HG03575 (cell line): ENCODE results near the gene ANO9.
"Not testable (repeated sequence)": the region's sequence is repeated elsewhere in the genome, so short reads cannot be mapped to it uniquely, and the experiment has no call there.

Experiments
- ATAC-seq: cut with Tn5 transposase; IDR thresholded peaks from one replicate; pipeline ENCODE4 v1.9.1; 2021; ENCODE audit not compliant: unreplicated experiment, insufficient number of reproducible peaks, low FRiP score; ENCODE audit errors: extremely low read depth

Gene ANO9

GRCh38 chr11:440065-441042 is 1.5 kb downstream of the ANO9 start:
- no peak for ATAC-seq

- no peak for ATAC-seq
Measured at GRCh38 chr11:439315-440064, 2.3 kb downstream of the ANO9 start.

GRCh38 chr11:438101-438844 is 3.5 kb downstream of the ANO9 start:
- ATAC-seq = no peak

GRCh38 chr11:437228-437870 is 4.5 kb downstream of the ANO9 start:
- ATAC-seq = no peak

- ATAC-seq = not testable (repeated sequence)
Measured at GRCh38 chr11:434999-435740, 6.6 kb downstream of the ANO9 start.

- ATAC-seq = no peak
Measured at GRCh38 chr11:434496-434895, 7.3 kb downstream of the ANO9 start.

- ATAC-seq = no peak
Measured at GRCh38 chr11:433641-434040, 8.2 kb downstream of the ANO9 start.

GRCh38 chr11:433111-433510 is 8.7 kb downstream of the ANO9 start:
- no peak for ATAC-seq

- no peak for ATAC-seq
Measured at GRCh38 chr11:432501-433100, 9.2 kb downstream of the ANO9 start.

- ATAC-seq = no peak
Measured at GRCh38 chr11:431921-432320, 9.9 kb downstream of the ANO9 start.

GRCh38 chr11:429931-430456 is 11.8 kb downstream of the ANO9 start:
- no peak for ATAC-seq

GRCh38 chr11:429391-429790 is 12.4 kb downstream of the ANO9 start:
- no peak for ATAC-seq

GRCh38 chr11:428295-428694 is 13.5 kb downstream of the ANO9 start:
- ATAC-seq = no peak

GRCh38 chr11:426851-427250 is 15.0 kb downstream of the ANO9 start:
- ATAC-seq = no peak

GRCh38 chr11:425301-425700 is 16.5 kb downstream of the ANO9 start:
- ATAC-seq = no peak

- not testable (repeated sequence) for ATAC-seq
Measured at GRCh38 chr11:424766-425165, 17.0 kb downstream of the ANO9 start.

- no peak for ATAC-seq
Measured at GRCh38 chr11:424232-424631, 17.6 kb downstream of the ANO9 start.

- no peak for ATAC-seq
Measured at GRCh38 chr11:422249-422656, 19.6 kb downstream of the ANO9 start.
